HAP-1 (cell line): ENCODE results near the gene ENTPD2.

Experiments used
- DNase-seq, 2 experiments: peaks; one replicate each; pipeline ENCODE4 v3.0.0-alpha.2; 2016 to 2020; ENCODE audit warnings: low spot score in 2 of 2
- H3K27me3 ChIP-seq: fragments of 250-450 bp; sonication (Bioruptor Pico); 2 replicates; pipeline ENCODE4 v1.5.1; 2020; ENCODE audit warnings: low read depth, mild to moderate bottlenecking, moderate library complexity
- H3K36me3 ChIP-seq: fragments of 250-450 bp; sonication (Bioruptor Pico); replicated peaks from 2 replicates; pipeline ENCODE4 v1.5.1; 2020; ENCODE audit warnings: mild to moderate bottlenecking
- H3K4me1 ChIP-seq: fragments of 250-450 bp; sonication (Bioruptor Pico); 2 replicates; pipeline ENCODE4 v1.5.1; 2020; ENCODE audit warnings: mild to moderate bottlenecking
- H3K4me3 ChIP-seq: fragments of 250-450 bp; sonication (Bioruptor Pico); 2 replicates; pipeline ENCODE4 v1.5.1; 2020; ENCODE audit warnings: mild to moderate bottlenecking, moderate library complexity
- H3K9me3 ChIP-seq: fragments of 250-450 bp; sonication (Bioruptor Pico); 2 replicates; pipeline ENCODE4 v1.5.1; 2020; ENCODE audit warnings: mild to moderate bottlenecking, moderate library complexity
- in situ Hi-C: fragments of 300-500 bp; cut with MboI; formaldehyde crosslinking; loops from 3 replicates; pipeline ENCODE4 v1.14.3; 2020; ENCODE audit warnings: low sequenced_read_pairs, inconsistent platforms, mixed read lengths

ENTPD2 gene

GRCh38 chr9:137053944-137054931 lies at the start of gene ENTPD2:
ENTPD2 (minus strand) TSS chr9:137054061; CDS start chr9:137053997, 64 bp downstream.
- peak; percentile 25 to 64 for DNase-seq
- Histone ChIP-seq H3K9me3 (no peaks in the 10 kb centered on the region), H3K27me3 (peaks cover 14% of the 10 kb centered on the region), H3K36me3 (no peaks in the 10 kb centered on the region), H3K4me3 (peak within 1 kb of the TSS; percentile 24), H3K4me1 (0 out of 2 replicates have a peak, but pooled peaks cover 3% of the 10 kb centered on the region)
- in situ Hi-C loops: no loop called here

DNA sequence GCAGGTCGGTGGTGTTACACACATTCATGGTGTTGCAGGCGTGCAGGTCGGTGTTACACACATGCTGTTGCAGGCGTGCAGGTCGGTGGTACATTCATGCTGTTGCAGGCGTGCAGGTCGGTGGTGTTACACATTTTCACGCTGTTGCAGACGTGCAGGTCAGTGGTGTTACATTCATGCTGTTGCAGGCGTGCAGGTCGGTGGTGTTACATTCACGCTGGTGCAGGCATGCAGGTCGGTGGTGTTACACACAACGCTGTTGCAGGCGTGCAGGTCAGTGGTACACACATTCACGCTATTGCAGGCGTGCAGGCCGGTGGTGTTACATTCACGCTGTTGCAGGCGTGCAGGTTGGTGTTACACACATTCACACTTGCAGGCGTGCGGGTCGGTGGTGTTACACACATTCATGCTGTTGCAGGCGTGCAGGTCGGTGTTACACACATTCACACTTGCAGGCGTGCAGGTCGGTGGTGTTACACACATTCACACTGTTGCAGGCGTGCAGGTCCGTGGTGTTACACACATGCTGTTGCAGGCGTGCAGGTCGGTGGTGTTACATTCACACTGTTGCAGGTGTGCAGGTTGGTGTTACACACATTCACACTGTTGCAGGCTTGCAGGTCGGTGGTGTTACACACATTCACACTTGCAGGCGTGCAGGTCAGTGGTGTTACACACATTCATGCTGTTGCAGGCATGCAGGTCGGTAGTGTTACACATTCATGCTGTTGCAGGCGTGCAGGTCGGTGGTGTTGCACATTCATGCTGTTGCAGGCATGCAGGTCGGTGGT lies 49.5 kb upstream of the ENTPD2 start:
- Histone ChIP-seq H3K9me3 (no peaks in the 10 kb centered on the region; the same call in 1 of the 2 replicates), H3K27me3 (no peaks in the 10 kb centered on the region), H3K4me3 (no peak overlapping the region), H3K36me3 (peaks cover 62% of the 10 kb centered on the region), H3K4me1 (no peaks in the 10 kb centered on the region)
- in situ Hi-C loops: no loop called here
- DNase-seq: no peak

- in situ Hi-C loops: no loop called here
- peaks cover 57% of the 10 kb centered on the region for H3K36me3 ChIP-seq
These were observed 45.4 kb upstream of the ENTPD2 start for GRCh38 chr9:137099231-137099630.

GRCh38 chr9:137097761-137098462 lies 44.1 kb upstream of the ENTPD2 start:
- Histone ChIP-seq H3K27me3 (no peaks in the 10 kb centered on the region), H3K4me3 (no peak overlapping the region), H3K36me3 (peaks cover 54% of the 10 kb centered on the region), H3K4me1 (no peaks in the 10 kb centered on the region), H3K9me3 (no peaks in the 10 kb centered on the region; the same call in 1 of the 2 replicates)
- in situ Hi-C loops: no loop called here
- DNase-seq: no peak

More at GRCh38 chr9:137099231-137099630, 45.4 kb upstream of the ENTPD2 start:
- Histone ChIP-seq H3K27me3 (no peaks in the 10 kb centered on the region), H3K4me1 (no peaks in the 10 kb centered on the region), H3K9me3 (no peaks in the 10 kb centered on the region; the same call in 1 of the 2 replicates), H3K4me3 (no peak overlapping the region)
- no peak for DNase-seq

DNA sequence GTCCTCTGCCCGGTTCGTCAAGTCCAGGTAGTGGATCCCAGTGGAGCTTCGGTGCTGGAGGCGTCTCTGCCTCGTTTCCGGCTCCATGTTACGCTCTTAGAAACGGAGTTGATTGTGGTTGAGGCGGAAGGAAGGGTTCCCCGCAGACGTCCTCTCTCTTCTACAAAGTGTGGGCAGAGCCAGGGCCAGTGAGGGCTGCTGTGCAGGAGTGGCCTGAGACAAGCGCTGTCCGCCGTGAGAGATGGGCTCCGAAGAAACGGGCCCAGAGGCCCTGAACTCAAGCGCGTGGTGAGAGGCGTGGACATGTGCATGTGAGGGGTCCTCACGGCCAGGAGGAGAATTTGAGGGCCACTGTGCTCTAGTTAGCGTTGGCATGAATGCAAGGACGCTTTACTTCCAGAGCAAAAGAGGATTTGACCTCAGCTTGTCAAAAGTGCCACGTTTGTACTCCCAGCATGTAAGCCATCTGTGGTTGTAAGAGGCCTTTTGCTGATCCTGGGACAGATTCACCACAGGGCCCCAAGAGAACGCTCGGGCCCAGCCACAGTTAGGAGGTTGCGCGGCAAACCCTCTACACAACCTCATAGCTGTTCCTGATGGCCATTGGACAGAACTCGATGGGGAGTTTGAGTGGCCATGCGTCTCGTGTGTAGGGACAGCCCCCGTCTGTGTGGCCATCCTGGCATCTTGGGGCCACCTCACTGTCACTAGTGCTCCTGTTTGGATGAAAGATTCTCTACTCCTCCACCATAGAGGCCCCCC lies 43.1 kb upstream of the ENTPD2 start:
- no peak for DNase-seq
- H3K36me3 ChIP-seq: peaks cover 58% of the 10 kb centered on the region
- H3K4me1 ChIP-seq: no peaks in the 10 kb centered on the region
- in situ Hi-C loops: no loop called here
- no peak overlapping the region for H3K4me3 ChIP-seq
- H3K9me3 ChIP-seq: no peaks in the 10 kb centered on the region; the same call in 1 of the 2 replicates
- no peaks in the 10 kb centered on the region for H3K27me3 ChIP-seq

DNA sequence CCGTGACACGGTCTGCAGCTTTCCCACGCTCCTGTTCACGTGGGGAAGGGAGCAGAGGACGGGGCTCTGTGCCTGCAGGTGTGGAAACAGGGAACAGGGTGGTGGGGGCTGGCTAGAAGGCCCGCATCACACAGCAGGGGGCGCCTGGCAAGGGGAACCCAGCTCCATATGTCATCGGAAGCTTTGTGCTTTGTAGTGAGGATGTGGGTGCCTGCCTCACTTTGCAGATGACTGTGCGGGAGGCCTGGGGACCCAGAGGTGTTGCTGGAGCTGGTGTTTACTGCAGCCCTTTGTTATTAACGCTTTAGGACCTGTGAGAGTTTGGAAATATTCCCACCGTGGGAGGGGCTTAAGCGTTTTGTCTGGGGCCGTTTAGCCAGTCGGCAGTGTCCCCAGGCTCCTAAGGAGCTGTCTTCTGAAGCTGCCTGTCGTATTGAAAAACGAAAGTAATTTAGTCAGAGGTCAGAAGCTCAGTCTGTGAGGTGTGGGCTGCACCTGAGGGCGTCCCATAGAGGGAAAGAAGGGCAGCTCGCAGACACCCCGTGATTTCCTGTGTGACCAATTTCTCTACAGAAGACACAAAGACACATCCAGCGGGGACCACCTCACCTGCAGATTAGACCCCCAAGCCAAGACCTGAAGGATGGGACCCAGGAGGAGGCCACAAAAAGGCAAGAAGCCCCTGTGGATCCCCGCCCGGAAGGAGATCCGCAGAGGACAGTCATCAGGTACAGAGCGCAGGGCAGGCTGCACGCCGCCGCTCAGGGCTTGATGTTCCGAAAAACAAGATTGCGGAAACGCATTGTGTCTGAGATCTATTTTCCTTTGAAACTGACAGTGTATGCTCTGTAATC lies 42.0 kb upstream of the ENTPD2 start:
- Histone ChIP-seq H3K27me3 (no peaks in the 10 kb centered on the region), H3K4me3 (no peak overlapping the region), H3K36me3 (peaks cover 48% of the 10 kb centered on the region), H3K4me1 (no peaks in the 10 kb centered on the region), H3K9me3 (no peaks in the 10 kb centered on the region)
- peak in 1 of 2 experiments; percentile 53 for DNase-seq
- in situ Hi-C loops: no loop called here

DNA sequence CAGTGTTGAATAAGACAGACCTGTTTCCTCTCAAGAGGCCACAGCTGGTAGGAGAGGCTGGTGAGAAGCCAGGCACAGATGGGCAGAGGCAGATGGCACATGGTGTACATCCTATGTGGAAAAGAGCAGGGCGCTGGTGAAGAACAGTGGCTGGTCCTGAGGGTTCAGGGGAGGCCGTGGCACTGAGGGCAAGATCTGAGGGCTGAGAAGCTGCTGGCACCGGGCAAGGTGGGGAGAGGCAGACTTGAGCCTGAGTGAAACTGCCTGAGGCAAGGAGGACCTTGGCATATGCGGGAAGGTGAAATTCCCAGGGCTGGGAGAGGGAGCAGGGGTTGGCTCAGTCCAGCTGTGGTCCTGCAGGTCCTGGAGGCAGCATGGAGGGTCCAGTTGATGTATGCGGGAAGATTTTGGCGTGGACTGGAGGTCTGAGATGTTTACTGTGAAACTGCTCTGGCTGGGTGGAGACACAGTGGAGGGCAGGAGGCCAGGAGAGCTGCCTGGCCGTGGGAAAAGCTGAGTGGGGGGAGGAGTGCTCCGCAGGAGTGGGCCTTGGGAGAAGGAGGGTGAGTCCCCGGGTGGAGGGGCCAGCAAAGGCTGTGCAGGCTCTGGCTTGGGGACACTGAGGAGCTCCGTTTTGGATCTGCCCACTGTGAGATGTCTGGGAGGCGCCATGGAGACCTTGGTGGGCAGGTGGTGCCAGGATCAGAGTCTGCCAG lies 35.5 kb upstream of the ENTPD2 start:
- peaks cover 8% of the 10 kb centered on the region for H3K36me3 ChIP-seq
- no peaks in the 10 kb centered on the region for H3K9me3 ChIP-seq
- peaks cover 16% of the 10 kb centered on the region for H3K4me1 ChIP-seq
- no peak overlapping the region for H3K4me3 ChIP-seq
- no peaks in the 10 kb centered on the region for H3K27me3 ChIP-seq
- in situ Hi-C loops: no loop called here
- DNase-seq: no peak

DNA sequence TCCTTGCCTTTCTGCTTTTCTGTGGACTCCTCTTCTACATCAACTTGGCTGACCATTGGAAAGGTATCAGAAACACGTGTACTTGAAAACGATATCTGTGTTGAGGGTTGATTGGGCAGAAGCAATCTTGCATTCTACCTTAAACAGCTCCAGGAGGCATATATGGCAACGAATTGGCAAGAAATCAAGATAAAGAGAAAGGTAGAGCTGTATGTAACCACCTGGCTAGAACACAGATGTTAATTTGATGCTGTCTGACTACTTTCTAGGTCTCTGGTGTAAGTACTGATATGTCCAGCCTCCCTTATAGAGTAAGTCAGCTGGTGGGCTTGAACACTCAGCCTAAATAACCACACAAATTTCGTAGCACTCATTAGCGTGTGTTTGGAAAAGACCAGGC lies 34.3 kb upstream of the ENTPD2 start:
- no peaks in the 10 kb centered on the region for H3K9me3 ChIP-seq
- H3K27me3 ChIP-seq: no peaks in the 10 kb centered on the region
- H3K4me1 ChIP-seq: peaks cover 16% of the 10 kb centered on the region
- no peak overlapping the region for H3K4me3 ChIP-seq
- in situ Hi-C loops: no loop called here
- no peak for DNase-seq
- H3K36me3 ChIP-seq: peaks cover 13% of the 10 kb centered on the region

GRCh38 chr9:137087409-137087925 lies 33.6 kb upstream of the ENTPD2 start:
- H3K36me3 ChIP-seq: peaks cover 14% of the 10 kb centered on the region
- peak overlapping the region; percentile 54 for H3K4me3 ChIP-seq
- no peak for DNase-seq
- in situ Hi-C loops: no loop called here
- no peaks in the 10 kb centered on the region for H3K9me3 ChIP-seq
- peaks cover 16% of the 10 kb centered on the region for H3K4me1 ChIP-seq
- no peaks in the 10 kb centered on the region for H3K27me3 ChIP-seq

- Histone ChIP-seq H3K9me3 (no peaks in the 10 kb centered on the region), H3K4me3 (peak within 1 kb of the TSS; percentile 54), H3K4me1 (peaks cover 16% of the 10 kb centered on the region), H3K27me3 (no peaks in the 10 kb centered on the region), H3K36me3 (peaks cover 21% of the 10 kb centered on the region)
- in situ Hi-C loops: no loop called here
- DNase-seq: peak; percentile 96 to 100
These were observed 32.9 kb upstream of the ENTPD2 start, which contains the start of gene MAN1B1 for GRCh38 chr9:137086531-137087408. MAN1B1 (plus strand) TSS chr9:137086985; CDS start chr9:137087000, 15 bp downstream.
